Endothelial cell (in vitro differentiated cells): ENCODE data around the gene FRMPD1. TPM values are rescaled to one million over a fixed set of nuclear protein-coding genes. Genes with fewer than 3 reads are reported as not detected.

ENCODE experiments used
- DNase-seq: peaks from one replicate; pipeline ENCODE4 v3.0.0; 2021; ENCODE audit warnings: low spot score
- H3K27ac Mint-ChIP-seq: one replicate; pipeline ENCODE4 v1.8.0; 2021; ENCODE audit warnings: mixed read lengths, inconsistent platforms; ENCODE audit not compliant: unreplicated experiment
- H3K27me3 Mint-ChIP-seq: one replicate; pipeline ENCODE4 v1.8.0; 2021; ENCODE audit warnings: mild to moderate bottlenecking, moderate library complexity, mixed read lengths, inconsistent platforms; ENCODE audit not compliant: unreplicated experiment
- H3K36me3 Mint-ChIP-seq: one replicate; pipeline ENCODE4 v1.8.0; 2021; ENCODE audit warnings: mild to moderate bottlenecking, low read depth, mixed read lengths, inconsistent platforms; ENCODE audit not compliant: unreplicated experiment
- H3K4me1 Mint-ChIP-seq: one replicate; pipeline ENCODE4 v1.8.0; 2021; ENCODE audit warnings: mild to moderate bottlenecking, mixed read lengths, inconsistent platforms; ENCODE audit not compliant: unreplicated experiment
- H3K4me3 Mint-ChIP-seq: one replicate; pipeline ENCODE4 v1.8.0; 2021; ENCODE audit warnings: mild to moderate bottlenecking, mixed read lengths, inconsistent platforms; ENCODE audit not compliant: unreplicated experiment
- H3K9me3 Mint-ChIP-seq: one replicate; pipeline ENCODE4 v1.8.0; 2021; ENCODE audit warnings: mixed read lengths, inconsistent platforms; ENCODE audit not compliant: unreplicated experiment
- CTCF ChIP-seq: fragments of 200-600 bp; sonication (generic); IDR thresholded peaks from one replicate; pipeline ENCODE4 v1.5.0; 2021; ENCODE audit warnings: antibody characterized with exemption; ENCODE audit not compliant: unreplicated experiment
- total RNA-seq: library from RNA; stranded (reverse); fragmentation: NEBNext Ultra II Directional; extraction: Animal tissue kit (Norgen Biotek cat#: 25700); gene quantifications from one replicate; pipeline ENCODE4 v1.2.1, GENCODE V29; 2021; ENCODE audit not compliant: unreplicated experiment

FRMPD1 gene
- total RNA-seq, 1 donor from 2014 or later: 0.08 TPM

GRCh38 chr9:37700131-37700530 is 49.4 kb downstream of the FRMPD1 start:
- Mint-ChIP-seq H3K27ac (no peak overlapping the region), H3K4me1 (no peaks in the 10 kb centered on the region), H3K36me3 (no peaks in the 10 kb centered on the region), H3K9me3 (no peaks in the 10 kb centered on the region), H3K27me3 (peaks cover 4% of the 10 kb centered on the region), H3K4me3 (no peak overlapping the region)
- DNase-seq: no peak
- TF ChIP-seq CTCF: no peak

- no peak for TF ChIP-seq CTCF
- no peaks in the 10 kb centered on the region for H3K4me1 Mint-ChIP-seq
- H3K27me3 Mint-ChIP-seq: peaks cover 3% of the 10 kb centered on the region
- H3K4me3 Mint-ChIP-seq: no peak overlapping the region
- H3K27ac Mint-ChIP-seq: no peak overlapping the region
- no peaks in the 10 kb centered on the region for H3K36me3 Mint-ChIP-seq
- H3K9me3 Mint-ChIP-seq: no peaks in the 10 kb centered on the region
- no peak for DNase-seq
Observed at GRCh38 chr9:37700900-37701299, 50.1 kb downstream of the FRMPD1 start.

GRCh38 chr9:37705787-37706186 is 55.0 kb downstream of the FRMPD1 start:
- no peak for DNase-seq
- no peaks in the 10 kb centered on the region for H3K36me3 Mint-ChIP-seq
- H3K9me3 Mint-ChIP-seq: no peaks in the 10 kb centered on the region
- H3K4me1 Mint-ChIP-seq: no peaks in the 10 kb centered on the region
- no peak overlapping the region for H3K4me3 Mint-ChIP-seq
- peaks cover 3% of the 10 kb centered on the region for H3K27me3 Mint-ChIP-seq
- no peak for TF ChIP-seq CTCF
- no peak overlapping the region for H3K27ac Mint-ChIP-seq

GRCh38 chr9:37706290-37706689 is 55.5 kb downstream of the FRMPD1 start:
- Mint-ChIP-seq H3K4me1 (no peaks in the 10 kb centered on the region), H3K9me3 (no peaks in the 10 kb centered on the region), H3K27me3 (peaks cover 2% of the 10 kb centered on the region), H3K36me3 (no peaks in the 10 kb centered on the region), H3K4me3 (no peak overlapping the region), H3K27ac (no peak overlapping the region)
- TF ChIP-seq CTCF: no peak
- no peak for DNase-seq

- no peak overlapping the region for H3K4me3 Mint-ChIP-seq
- H3K27ac Mint-ChIP-seq: no peak overlapping the region
- no peaks in the 10 kb centered on the region for H3K27me3 Mint-ChIP-seq
- TF ChIP-seq CTCF: no peak
- DNase-seq: no peak
- no peaks in the 10 kb centered on the region for H3K4me1 Mint-ChIP-seq
- no peaks in the 10 kb centered on the region for H3K36me3 Mint-ChIP-seq
- no peaks in the 10 kb centered on the region for H3K9me3 Mint-ChIP-seq
Observed at GRCh38 chr9:37707748-37708147, 57.0 kb downstream of the FRMPD1 start.
